NCI-H510A (cell line): ENCODE measurements around the gene FAM168A.
A peak's percentile ranks its signal among the peaks of the same experiment; 100 is the strongest.

Source experiments
- DNase-seq: peaks from one replicate; lab custom pipeline; 2025; lab: John Stamatoyannopoulos, UW

The FAM168A gene

DNA sequence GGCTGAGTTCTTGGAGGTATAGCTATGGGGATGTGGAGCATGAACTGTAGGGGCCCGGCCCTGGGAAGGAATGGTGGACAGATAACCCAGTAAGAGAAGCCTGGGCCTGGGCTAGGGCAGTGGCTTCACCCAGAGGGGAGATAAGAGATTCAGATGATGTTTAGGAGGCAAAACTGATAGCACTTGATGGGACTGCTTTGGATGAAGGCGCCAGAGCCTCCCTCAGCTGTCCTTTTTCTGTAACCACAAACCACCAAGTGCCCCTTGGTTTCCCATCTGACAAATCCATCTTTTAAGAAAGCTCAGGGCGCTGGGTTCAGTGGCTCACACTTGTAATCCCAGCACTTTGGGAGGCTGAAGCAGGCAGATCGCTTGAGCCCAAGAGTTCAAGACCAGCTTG lies 198.3 kb downstream of the FAM168A start:
- no peak for DNase-seq

GRCh38 chr11:73399159-73399590 lies 198.7 kb downstream of the FAM168A start:
- no peak for DNase-seq

- DNase-seq = no peak
Measured at GRCh38 chr11:73398721-73399120, 199.2 kb downstream of the FAM168A start.

DNA sequence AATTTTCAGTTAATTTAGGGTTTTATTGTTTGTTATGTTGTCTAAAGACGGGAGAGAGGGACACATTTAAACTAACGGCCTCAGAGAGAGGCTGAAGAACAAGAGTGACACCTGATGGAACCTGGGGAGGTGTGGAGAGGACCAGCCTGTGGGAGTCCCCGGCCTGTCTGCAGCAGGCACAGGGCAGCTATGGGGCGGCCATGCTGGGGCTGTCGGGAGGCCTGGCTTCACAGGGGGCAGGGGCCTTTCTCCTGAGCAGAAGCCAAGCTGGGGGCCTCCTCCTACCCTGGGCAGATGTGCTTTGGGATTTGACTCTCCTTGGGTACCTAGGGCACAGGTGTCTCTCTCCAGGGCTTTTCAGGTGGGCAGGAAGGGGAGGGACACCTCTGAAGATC lies 199.8 kb downstream of the FAM168A start:
- DNase-seq = no peak

DNA sequence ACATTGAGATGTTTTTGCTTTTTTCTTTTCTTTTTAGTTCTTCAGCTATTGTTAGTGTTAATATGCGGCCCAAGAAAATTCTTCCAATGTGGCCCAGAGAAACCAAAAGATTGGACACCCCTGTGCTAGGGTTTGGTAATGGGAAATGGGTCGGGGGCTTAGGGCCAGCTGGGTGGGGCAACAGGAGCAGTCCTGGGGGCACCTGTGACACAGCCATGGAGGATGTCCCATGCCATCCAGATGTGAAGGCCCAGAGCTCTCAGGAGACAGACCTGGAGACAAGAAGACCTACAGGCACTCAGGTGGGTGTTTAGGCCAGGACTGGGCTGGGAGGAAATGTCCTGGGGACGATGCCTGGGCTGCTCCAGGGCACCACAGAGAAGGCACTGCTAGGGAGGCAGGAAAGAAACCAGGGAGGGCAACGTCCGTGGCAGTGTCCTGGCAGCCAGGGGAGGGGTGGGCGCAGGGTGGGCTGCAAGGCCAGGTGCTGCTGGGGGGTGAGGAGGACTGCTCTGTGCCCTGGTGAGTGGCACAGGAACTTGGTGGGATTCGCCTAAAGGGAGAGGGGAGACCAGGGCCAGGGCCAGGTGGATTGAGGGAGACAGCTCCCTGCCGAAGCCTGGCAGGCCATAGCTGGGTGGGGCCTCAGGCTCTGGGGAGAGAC lies 200.3 kb downstream of the FAM168A start:
- DNase-seq = no peak

- no peak for DNase-seq
Measured at GRCh38 chr11:73396985-73397384, 200.9 kb downstream of the FAM168A start.

- no peak for DNase-seq
Measured at GRCh38 chr11:73396251-73396930, 201.5 kb downstream of the FAM168A start.

GRCh38 chr11:73395297-73396208 lies 202.4 kb downstream of the FAM168A start:
- no peak for DNase-seq

- DNase-seq = no peak
Measured at GRCh38 chr11:73394416-73395296, 203.3 kb downstream of the FAM168A start.

GRCh38 chr11:73393479-73394415 lies 204.2 kb downstream of the FAM168A start:
- peak; percentile 21 for DNase-seq

DNA sequence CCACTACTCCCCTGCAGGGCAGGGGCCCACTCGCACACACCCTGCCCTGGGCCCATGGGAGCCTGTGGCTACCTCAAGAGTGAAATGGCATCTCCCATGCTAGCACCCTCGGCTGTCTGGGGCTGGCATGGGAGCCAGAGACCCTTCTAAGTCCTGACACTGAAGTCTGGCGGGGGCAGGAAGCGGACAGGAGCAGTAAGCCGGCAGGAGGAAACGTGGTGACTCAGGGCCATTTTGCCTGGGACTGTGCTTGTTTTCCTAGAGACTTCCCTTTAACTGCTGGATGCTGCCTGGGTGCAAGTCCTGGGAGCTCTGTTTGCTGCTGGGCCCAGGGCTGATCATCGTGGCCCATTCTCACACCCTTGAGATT lies 204.9 kb downstream of the FAM168A start:
- no peak for DNase-seq

DNA sequence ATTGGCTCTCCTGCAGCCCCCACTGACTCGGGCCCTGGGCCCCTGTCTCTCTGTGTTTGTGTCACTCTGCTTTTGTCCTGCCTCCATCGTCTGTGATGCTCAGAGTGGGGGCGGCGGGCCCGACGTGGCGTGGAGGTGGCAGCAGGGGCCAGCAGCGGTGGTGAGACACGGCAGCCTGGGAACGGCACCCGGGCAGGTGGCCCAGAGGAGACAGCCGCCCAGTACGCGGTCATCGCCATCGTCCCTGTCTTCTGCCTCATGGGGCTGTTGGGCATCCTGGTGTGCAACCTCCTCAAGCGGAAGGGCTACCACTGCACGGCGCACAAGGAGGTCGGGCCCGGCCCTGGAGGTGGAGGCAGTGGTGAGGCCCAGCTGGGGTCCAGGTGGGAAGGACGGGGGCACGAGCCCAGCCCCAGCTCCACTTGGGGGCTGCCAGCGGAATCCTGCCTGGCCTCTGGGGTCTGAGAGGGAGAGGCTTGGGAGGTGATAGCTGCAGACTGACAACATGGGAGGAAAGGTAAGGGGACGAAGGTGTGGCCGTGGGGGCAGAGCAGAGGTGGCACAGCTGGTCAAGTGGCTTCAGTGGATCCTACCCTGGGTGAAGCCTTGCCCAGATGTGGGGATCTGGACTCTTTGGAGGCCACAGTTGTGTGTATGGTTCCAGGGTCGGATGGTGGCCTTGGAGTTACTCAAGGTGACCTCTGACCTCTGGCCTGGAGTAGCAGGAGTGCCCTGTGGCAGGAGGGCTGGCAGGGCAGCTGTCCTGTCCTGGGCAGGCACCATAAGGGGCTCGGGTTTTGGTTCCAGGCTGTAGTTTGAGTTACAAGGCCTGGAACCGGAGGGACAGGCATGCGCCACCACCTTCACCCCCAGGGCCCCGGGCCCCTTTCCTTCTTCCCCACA lies 205.6 kb downstream of the FAM168A start:
- DNase-seq = no peak

- no peak for DNase-seq
Measured at GRCh38 chr11:73391665-73392064, 206.2 kb downstream of the FAM168A start.

DNA sequence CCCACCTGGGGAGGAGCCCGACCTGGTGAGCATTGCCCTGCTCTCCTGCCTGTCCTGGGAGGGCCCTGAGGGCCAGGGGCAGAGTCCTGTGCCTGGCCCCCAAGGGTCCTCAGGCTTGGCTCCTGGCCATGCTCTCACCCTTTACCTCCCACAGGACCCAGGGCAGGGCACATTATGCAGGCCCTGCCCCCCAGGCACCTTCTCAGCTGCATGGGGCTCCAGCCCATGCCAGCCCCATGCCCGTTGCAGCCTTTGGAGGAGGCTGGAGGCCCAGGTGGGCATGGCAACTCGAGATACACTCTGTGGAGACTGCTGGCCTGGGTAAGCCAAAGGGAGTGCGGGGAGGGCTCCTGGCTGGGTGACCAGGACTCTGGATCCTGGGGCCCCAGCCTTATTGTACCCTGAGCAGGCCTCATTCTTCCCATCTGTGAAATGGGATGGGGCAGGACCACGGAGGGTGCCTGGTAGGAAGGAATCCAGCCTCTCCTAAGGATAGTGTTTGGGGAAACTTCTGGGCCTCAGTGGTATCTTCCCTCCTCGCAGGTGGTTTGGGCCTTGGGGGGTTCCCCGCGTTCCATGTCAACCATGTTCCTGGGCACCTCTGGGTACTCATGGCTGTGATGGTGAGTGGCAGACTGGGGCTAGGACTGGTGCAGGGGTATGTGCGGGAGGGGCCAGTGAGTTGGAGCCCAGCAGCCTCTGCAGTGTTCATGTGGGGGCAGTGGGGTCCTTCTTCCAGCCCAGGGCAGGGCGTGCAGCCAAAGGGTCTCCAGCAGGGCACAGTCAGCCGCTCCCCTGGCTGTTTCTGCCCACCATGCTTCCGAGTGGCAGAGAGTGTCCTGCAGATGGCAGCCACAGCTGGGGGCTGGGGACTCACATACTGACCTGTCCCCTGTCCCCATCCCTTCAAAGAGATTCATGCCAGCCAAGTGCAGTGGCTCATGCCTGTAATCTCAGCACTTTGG lies 207.0 kb downstream of the FAM168A start:
- DNase-seq = no peak

DNA sequence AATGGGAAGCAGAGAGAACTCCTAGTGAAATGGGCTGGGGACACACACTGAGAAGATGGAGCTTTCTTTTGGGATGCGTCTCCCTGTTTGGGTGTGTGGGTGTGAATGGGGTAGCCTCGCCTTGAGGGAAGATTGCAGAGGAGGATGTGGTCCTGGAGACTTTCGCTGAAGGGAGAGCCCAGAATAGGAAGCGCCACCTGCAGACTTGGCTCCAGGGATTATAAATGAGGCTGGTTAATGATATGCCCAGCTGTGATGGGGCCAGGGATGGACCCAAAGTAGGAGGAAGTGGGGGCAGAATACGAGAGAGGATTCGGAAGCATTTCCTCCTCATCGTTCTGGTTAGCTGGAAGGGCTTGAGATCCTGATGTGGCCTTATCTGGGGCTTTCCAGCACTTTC lies 208.0 kb downstream of the FAM168A start:
- no peak for DNase-seq

- DNase-seq = no peak
Measured at GRCh38 chr11:73389134-73389525, 208.8 kb downstream of the FAM168A start.

GRCh38 chr11:73388265-73389133 lies 209.4 kb downstream of the FAM168A start:
- DNase-seq = no peak
